ENCODE measurements around the gene GUCA2A.

GRCh38 chr1:42133390-42133789, 31.2 kb downstream of the GUCA2A start:
- TF ChIP-seq POLR2A (IDR thresholded peaks at IDR 0.05) (no peak), CTCF (IDR thresholded peaks at IDR 0.05) (no peak), EP300 (IDR thresholded peaks at IDR 0.05) (no peak)
